ENCODE results near the gene SLC25A24. TPM values are rescaled to one million over a fixed set of nuclear protein-coding genes. Genes with fewer than 3 reads are reported as not detected.
"Not testable (repeated sequence)": the region's sequence is repeated elsewhere in the genome, so short reads cannot be mapped to it uniquely, and the experiment has no call there.

SLC25A24 gene
- polyA plus RNA-seq, result 10 to 100 TPM in 2 of 3 donors, 1 to 10 TPM in 1; 5.8 to 19.6 (median 15.9) TPM

DNA sequence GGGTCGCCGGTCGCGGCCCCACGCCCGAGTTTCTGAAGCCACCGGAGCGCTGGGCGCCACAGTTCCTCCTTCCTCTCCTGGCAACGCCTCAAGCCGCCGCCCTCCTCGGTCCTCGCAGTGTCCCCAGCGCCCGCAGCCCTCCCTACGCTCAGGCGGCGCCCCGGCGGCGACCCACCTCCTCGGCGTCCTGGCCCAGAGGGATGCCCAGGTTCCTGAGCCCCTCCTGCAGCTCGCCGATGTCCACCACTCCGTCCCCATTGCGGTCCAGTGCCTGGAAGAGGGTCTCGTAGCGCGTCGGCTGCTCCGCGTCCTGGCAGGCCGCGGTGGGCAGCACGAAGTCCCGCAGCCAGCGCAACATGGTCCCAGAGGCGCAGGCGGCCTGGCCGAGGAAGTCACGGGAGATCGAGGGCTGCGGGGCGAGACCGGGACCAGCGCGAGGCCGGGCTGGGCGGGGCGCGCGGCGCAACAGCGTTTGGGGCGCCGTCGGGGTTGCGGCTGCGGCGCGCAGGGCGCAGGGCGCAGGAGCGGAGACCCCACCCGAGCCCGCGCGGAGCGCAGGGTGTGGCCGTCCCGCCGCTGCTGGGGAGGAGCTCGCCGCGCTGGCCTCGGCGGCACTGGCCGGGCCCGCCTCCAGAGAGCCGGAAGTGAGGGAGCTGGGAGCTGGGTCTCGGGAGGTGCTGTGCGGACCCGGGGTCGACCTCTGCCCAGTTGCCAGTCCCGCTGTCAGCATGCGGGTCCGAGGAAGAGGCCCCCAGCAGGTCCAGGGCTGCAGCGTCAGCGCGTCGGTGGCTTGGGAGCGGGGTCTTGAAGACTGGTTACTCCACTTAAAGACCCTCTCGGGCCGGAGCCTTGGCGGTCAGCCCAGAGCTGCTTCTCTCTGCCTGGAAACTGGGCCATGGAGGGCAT lies at the start of gene SLC25A24:
Gene SLC25A24, minus strand, starts transcription at position 563 of the 906 bp plus-strand sequence. Its CDS starts 205 bp downstream, at position 358.
- H3K27ac ChIP-seq (ENCODE audit: low read depth, low read length), result peak within 1 kb of the TSS; percentile 13
- WGBS, 3 donors, result 0% methylated on average over 80 to 97 of the region's 97 CpGs

DNA sequence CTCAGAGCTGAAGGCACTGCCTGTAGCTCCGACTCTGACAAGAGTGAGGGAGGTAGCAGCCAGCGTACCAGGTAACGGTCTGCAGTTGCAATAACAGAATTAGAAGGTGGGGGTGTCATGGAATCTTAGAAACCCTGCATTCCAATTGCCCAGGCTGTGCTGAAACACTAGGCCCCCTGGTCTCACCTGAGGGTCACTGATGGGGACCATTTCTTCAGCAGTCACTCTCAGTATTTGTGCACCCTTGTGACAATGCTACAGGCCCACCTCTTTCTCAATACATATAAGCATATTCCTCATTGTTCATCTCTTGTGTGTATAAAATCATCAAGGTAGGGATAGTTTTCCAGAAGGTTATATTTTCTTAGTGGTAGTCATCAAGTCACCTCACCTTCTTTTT lies 43.8 kb upstream of the SLC25A24 start, which contains the start of gene NBPF4:
Gene NBPF4, minus strand, starts transcription at position 101 of the 400 bp plus-strand sequence. CDS start 315 bp downstream, outside the sequence.
- no CpG with 5 or more reads among the region's 3 CpGs for WGBS, 3 donors
- H3K27ac ChIP-seq (ENCODE audit: low read depth, low read length), result not testable (repeated sequence)

DNA sequence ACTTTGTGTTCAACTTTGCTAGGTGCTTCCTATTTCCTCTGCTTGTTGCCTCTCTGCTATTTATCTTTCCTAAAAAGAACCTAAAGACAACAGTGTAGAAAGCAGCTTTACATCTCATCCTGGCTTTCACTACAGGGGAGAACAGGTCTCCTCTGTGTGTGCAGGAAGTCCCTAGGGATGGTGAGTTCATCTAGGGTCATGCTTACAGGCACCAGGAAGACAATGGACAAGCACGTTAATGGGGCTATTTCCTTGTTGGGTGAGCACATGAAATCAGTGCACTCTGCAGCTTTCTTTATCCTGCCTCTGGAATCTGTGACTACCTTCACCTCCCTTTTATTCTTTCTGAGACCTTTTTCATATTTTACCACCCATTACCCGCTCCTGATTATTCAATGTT lies 39.3 kb upstream of the SLC25A24 start:
- not testable (repeated sequence) for H3K27ac ChIP-seq (ENCODE audit: low read depth, low read length)
- no CpG with 5 or more reads among the region's 2 CpGs for WGBS, 3 donors

DNA sequence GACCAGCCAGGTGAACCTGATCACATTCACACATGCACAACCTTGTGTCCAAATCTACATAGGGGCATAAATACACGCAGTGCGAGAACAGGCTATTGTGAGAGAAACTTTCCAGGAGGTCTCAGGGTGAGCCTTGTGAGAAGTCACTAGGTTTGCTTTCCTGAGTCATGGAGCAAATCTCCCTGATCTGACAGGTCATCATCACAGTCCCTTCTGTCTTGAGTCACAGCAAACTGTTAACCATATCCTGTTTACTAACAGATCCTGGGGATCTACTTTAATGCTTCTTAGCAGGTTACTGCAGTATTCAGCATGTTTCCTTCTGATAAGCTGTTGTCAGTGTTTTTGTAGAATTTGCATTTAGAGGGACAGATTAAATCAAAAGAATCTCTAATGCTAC lies 35.2 kb upstream of the SLC25A24 start:
- H3K27ac ChIP-seq (ENCODE audit: low read depth, low read length), result not testable (repeated sequence)
- no CpG with 5 or more reads among the region's 2 CpGs for WGBS, 3 donors

DNA sequence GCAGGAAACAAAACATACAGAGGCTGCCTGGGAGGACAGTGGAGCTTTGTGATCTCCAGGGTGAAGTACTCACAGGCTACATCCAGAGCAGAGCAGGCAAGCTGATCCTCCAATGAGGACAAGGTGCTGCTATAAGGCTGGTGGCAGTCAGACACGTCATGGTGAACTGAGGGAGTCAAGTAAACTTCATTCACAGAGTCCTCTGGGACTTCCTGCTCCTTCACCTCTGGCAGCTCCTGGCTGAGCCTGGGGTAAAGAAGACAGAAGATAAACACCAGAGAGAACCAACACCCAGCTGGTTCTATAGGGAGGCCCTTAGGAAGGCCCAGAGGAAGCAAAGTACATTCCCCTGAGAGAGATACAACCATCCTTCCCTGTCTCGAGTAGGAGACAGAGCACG lies 32.0 kb upstream of the SLC25A24 start:
- no CpG with 5 or more reads among the region's 3 CpGs for WGBS, 3 donors
- not testable (repeated sequence) for H3K27ac ChIP-seq (ENCODE audit: low read depth, low read length)

DNA sequence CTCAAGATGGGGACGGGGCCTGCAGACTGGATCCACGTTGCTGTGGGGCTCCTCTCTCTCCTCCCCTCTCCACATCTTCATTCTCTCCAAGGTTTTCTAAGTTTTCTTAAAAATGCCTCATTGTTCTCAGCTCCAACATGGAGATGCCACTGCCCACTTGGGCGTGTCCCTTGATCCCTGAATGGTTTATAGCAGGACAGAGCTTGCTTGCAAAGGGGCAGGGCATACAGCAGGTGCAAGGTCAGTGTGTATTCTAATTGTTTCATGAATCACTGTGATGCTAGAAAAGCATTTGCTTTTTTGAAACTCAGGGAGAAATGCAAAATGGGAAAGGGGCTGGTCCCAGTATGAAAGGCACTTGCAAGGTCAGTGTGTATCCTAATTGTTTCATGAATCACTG lies 29.8 kb upstream of the SLC25A24 start:
- WGBS, 3 donors, result no CpG with 5 or more reads among the region's 3 CpGs
- H3K27ac ChIP-seq (ENCODE audit: low read depth, low read length), result not testable (repeated sequence)

DNA sequence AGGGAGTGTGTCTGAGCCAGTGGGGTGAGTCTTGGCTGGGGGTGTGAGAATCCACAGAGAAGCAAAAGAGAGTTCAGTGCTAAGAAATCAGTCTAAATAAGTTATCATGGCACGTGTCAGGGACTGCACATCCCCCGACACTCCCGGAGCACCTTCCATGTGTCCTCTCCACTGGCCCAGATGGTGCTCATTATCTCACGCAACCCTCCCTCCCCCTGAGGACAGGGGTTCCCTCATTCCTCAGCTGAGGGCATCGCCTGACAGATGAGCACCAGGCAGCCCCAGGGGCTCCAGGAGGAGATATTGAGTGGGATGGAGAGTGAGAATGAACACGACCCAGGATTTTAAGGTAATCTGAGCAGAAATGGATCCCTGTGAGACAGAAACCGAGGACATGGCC lies 27.6 kb upstream of the SLC25A24 start:
- not testable (repeated sequence) for H3K27ac ChIP-seq (ENCODE audit: low read depth, low read length)
- no CpG with 5 or more reads among the region's 7 CpGs for WGBS, 3 donors

DNA sequence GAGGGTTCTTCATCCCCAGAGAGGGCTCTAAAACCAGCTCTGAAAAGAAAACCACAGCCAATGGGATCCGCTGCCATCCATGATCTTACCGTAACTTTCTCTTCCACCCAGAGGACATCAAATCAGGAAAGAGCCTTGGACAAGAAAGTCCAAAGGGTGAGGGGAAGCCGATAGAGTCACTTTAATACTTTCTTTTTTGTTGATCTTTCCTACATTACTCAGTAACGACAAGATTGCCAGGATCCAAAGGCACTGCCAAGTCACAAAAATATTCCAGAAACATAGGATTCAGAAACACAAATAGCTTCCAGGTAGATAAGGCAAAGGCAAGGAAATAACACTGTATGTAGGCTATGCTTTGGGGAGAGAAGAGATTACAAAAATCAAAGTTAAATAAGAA lies 26.7 kb upstream of the SLC25A24 start:
- 27 to 89% (median 80%) methylated on average over 1 of the region's 4 CpGs for WGBS, 3 donors
- H3K27ac ChIP-seq (ENCODE audit: low read depth, low read length), result not testable (repeated sequence)

DNA sequence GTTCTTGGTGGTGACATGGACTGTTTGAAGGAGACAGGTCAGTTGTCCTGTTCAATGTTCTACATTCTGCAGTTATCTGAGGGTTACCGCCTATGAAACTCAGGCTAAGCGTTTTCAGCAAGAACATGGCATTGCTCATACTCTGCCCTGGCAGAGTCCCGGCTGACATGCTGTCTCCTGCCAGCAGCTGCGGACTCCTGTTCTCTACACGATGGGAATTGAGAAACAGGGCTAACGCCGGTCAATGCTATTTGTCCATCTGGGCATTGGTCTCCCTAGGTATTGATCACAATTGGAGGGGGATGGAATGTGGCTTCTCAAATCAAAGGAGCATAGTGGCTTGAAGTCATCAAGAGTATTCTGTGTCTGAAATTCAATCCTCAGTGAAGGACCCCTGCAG lies 23.1 kb upstream of the SLC25A24 start:
- H3K27ac ChIP-seq (ENCODE audit: low read depth, low read length), result not testable (repeated sequence)
- 79 to 89% (median 81%) methylated on average over 7 of the region's 7 CpGs for WGBS, 3 donors

DNA sequence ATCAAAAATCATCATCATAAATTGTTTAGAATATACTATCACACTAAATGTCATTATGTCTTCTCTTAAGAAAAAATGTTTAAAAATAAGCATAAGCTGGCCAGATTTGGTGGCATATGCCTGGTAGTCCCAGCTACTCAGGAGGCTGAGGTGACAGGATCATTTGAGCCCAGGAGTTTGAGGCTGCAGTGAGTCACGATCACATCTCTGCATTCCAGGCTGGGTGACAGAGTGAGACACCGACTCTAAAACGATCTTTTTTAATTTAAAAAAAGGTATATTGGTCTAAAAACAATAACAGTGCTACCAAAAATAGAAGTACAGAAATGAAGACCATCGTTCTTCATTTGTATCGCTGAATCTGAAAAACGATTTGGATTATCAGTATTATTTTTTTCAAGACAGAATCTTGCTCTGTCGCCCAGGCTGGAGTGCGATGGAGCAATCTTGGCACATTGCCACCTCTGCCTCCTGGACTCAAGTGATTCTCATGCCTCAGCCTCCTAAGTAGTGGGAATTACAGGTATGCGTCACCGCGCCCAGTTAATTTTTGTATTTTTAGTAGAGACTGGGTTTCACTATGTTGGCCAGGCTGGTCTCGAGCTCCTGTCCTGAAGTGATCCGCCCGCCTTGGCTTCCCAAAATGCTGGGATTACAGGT lies 17.5 kb upstream of the SLC25A24 start:
- 81 to 90% (median 84%) methylated on average over 14 of the region's 14 CpGs for WGBS, 3 donors
- not testable (repeated sequence) for H3K27ac ChIP-seq (ENCODE audit: low read depth, low read length)

DNA sequence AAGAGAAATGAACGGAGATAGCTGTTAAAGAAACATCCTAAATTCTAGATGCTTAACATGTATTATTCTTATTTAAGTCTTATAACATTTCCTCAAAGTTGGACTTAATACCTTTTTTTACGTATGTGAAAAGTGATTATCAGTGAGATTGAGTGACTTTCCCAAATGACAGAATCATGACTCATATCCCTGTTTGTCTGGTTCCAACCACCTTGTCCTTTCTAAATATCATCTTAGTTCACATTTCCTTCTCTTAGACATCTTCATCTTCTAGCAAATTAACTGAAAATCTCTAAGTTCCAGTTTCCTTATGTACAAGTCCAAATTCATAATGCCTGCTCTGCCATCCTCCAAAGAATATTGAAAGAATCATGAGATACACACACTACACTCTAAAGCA lies 16.9 kb upstream of the SLC25A24 start:
- 63 to 79% (median 72%) methylated on average over 2 of the region's 2 CpGs for WGBS, 3 donors
- H3K27ac ChIP-seq (ENCODE audit: low read depth, low read length), result not testable (repeated sequence)

DNA sequence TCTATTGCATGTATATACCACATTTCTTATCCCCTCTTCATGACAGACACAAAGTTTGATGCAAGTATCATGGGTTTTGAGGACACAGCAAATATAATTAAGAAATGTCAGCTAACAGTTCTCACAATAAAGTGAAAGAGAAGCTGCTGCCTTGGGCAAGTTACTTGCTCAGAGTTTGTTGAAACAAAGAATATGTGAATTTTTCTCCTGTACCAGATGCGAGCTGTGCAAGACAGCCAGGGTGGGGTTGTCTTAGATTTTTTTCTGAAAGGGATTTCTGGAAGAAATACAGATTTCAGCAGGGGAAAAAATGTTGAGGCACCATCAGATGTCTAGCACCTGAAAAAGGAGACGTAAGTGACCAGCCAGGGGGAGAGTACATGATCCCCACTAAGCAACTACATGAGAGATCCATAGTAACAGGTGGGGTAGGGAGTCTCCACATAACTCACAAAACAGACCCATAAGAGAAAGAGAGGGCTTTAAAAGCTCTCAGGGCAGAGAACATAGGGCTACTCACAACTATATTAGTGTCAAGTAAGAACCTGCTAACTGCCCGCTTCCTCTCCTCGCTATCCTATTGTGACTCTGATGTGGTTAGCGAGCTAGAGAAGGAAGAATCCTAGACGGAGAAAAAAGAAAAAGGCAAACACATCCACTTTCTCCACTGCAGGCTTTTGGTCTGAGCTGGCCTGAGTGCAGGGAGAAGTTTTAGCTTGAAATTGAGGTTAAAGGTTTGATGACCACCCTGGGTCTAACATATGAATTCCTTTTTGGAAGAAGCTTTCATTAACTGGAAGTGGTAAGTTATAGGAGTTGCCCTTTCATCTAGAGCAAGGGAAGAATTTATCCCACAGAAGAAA lies 16.1 kb upstream of the SLC25A24 start:
- 76 to 82% (median 79%) methylated on average over 5 to 6 of the region's 6 CpGs for WGBS, 3 donors
- H3K27ac ChIP-seq (ENCODE audit: low read depth, low read length), result not testable (repeated sequence)

DNA sequence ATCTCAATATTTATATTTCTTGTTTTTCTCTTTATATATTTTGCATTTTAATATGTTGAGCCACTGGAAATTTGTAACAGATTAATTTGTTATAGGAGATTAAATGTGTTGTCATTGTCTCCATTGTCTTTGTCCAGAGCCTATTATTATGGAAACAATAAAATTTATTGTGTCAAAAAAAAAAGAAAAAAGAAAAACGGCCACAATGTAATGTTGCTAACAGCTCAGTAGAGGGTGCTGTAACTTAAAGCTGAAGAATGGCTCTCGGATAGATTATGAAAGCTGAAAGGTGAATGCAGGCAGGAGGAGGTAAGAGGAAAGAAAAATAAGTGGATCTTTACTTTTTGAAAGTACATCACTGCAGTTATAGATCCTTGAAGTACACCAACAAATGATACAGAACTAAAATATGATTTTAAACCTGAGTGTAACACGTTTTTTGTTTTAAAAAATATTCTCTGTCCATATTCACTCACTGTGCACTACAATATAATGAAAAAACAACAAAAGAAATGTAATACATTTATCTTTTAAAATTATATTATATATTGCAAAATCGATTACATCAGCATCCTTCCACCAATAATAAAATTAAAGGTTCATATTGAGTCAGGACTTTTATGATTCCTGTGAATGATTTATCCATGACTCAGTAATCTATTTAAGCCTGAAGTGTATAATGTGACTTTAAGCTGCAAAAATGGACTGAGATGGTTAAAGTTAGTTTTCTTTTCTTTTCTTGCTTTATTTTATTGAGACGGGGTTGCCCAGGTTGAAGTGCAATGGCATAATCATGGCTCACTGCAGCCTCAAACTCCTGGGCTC lies 14.7 kb upstream of the SLC25A24 start:
- 9 to 18% (median 17%) methylated on average over 4 of the region's 5 CpGs for WGBS, 3 donors
- not testable (repeated sequence) for H3K27ac ChIP-seq (ENCODE audit: low read depth, low read length)

DNA sequence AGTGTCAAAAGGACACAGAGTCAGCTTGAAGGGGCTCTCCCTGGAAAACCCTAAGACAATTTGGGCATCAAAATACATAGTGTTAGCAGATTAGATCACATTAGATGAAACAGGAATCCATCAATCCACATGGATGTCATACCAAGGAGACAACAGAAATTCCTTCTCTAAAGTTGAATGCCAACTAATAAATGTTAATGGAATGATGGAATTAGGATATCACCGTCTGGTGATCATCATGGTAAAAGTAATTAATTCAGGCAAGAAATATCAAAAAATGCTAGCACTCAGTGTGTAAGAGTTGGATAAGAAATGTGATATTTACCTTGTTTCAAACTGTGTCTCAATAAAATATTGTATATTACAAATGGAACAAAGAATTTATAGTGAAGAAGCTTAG lies 10.9 kb upstream of the SLC25A24 start:
- no peak overlapping the region for H3K27ac ChIP-seq (ENCODE audit: low read depth, low read length)
- WGBS, 3 donors, result 81 to 91% (median 88%) methylated on average over 1 of the region's 1 CpG

DNA sequence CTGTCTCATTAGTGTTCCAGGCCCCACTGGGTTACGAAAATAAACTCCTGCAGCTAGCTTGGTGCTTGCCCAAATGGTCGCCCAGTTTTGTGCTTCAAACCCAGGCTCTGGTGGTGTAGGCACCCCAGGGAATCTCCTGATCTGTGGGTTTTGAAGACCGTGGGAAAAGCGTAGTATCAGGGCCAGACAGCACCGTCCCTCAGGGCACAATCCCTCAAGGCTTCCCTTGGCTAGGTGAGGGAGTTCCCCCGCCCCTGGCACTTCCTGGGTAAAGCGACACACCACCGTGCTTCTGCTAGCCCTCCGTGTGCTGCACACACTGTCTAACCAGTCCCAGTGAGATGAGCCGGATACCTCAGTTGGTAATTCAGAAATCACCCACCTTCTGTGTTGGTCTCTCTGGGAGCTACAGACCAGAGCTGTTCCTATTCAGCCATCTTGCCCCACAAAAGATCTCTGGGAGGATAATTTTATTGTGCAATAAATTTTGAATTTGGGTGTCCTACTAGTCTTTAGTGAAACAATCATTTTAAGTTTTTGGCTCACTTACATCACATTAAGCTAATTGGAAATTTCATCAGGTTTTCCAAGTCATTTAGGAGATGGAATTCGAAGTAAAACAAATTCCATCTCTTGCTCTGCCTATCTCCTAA lies 9.4 kb upstream of the SLC25A24 start:
- WGBS, 3 donors, result 68 to 81% (median 72%) methylated on average over 11 of the region's 11 CpGs
- H3K27ac ChIP-seq (ENCODE audit: low read depth, low read length), result no peak overlapping the region

DNA sequence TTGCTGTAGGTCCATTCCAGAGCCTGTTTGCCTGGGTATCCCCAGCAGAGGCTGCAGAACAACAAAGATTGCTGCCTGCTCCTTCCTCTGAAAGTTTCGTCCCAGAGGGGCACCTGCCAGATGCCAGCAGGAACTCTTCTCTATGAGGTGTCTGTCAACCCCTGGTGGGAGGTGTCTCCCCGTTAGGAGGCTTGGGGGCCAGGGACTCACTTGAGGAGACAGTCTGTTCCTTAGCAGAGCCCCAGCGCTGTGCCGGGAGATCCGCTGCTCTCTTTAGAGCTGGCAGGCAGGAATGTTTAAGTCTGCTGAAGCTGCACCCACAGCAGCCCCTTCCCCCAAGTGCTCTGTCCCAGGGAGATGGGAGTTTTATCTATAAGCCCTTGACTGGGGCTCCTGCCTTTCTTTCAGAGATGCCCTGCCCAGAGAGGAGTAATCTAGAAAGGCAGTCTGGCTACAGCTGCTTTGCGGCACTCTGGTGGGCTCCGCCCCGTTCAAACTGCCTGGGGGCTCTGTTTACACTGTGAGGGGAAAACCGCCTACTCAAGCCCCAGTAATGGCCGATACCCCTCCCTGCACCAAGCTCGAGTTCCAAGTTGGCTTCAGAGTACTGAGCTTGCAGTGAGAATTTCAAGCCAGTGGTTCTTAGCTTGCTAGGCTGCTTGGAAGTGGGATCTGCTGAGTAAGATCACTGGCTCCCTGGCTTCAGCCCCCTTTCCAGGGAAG lies 8.7 kb upstream of the SLC25A24 start:
- no peak overlapping the region for H3K27ac ChIP-seq (ENCODE audit: low read depth, low read length)
- 49 to 72% (median 70%) methylated on average over 11 of the region's 11 CpGs for WGBS, 3 donors

DNA sequence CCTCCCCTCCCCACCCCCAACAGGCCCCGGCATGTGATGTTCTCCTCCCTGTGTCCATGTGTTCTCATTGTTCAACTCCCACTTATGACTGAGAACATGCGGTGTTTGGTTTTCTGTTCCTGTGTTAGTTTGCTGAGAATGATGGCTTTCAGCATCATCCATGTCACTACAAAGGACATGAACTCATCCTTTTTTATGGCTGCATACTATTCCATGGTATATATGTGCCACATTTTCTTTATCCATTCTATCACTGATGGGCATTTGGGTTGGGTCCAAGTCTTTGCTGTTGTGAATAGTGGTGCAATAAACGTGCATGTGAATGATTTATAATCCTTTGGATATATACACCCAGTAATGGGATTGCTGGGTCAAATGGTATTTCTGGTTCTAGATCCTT lies 3.4 kb upstream of the SLC25A24 start:
- not testable (repeated sequence) for H3K27ac ChIP-seq (ENCODE audit: low read depth, low read length)
- 88 to 93% (median 92%) methylated on average over 3 of the region's 3 CpGs for WGBS, 3 donors
